ENCODE measurements around the gene RPTOR. TPM values are rescaled to one million over a fixed set of nuclear protein-coding genes. Genes with fewer than 3 reads are reported as not detected.

Gene RPTOR
- total RNA-seq, 3 donors from 2014 or later: 76.1 to 98.3 (median 89.5) TPM

GRCh38 chr17:80509311-80509710, 35.3 kb upstream of the RPTOR start:
- Mint-ChIP-seq H3K9me3 (no peaks in the 10 kb centered on the region), H3K4me3 (no peak overlapping the region), H3K4me1 (ENCODE audit: low read depth) (no peaks in the 10 kb centered on the region), H3K27me3 (ENCODE audit: low read depth) (peaks cover 15% of the 10 kb centered on the region), H3K36me3 (ENCODE audit: insufficient read depth) (no peaks in the 10 kb centered on the region)
- no peak for DNase-seq
- ATAC-seq: no peak

GRCh38 chr17:80510132-80510531, 34.5 kb upstream of the RPTOR start:
- no peaks in the 10 kb centered on the region for H3K36me3 Mint-ChIP-seq (ENCODE audit: insufficient read depth)
- ATAC-seq: no peak
- no peak overlapping the region for H3K4me3 Mint-ChIP-seq
- H3K4me1 Mint-ChIP-seq (ENCODE audit: low read depth): no peaks in the 10 kb centered on the region
- DNase-seq: no peak
- no peaks in the 10 kb centered on the region for H3K9me3 Mint-ChIP-seq
- H3K27me3 Mint-ChIP-seq (ENCODE audit: low read depth): peaks cover 14% of the 10 kb centered on the region

- DNase-seq: no peak
- Mint-ChIP-seq H3K9me3 (no peaks in the 10 kb centered on the region), H3K4me3 (no peak overlapping the region), H3K36me3 (ENCODE audit: insufficient read depth) (no peaks in the 10 kb centered on the region), H3K4me1 (ENCODE audit: low read depth) (no peaks in the 10 kb centered on the region), H3K27me3 (ENCODE audit: low read depth) (peaks cover 13% of the 10 kb centered on the region)
- no peak for ATAC-seq
Measured at GRCh38 chr17:80510772-80511171, 33.9 kb upstream of the RPTOR start.

GRCh38 chr17:80511222-80512180, 33.1 kb upstream of the RPTOR start:
- H3K4me3 Mint-ChIP-seq: no peak overlapping the region
- ATAC-seq (no peak), DNase-seq (no peak)

GRCh38 chr17:80512233-80512632, 32.4 kb upstream of the RPTOR start:
- H3K9me3 Mint-ChIP-seq: no peaks in the 10 kb centered on the region
- no peaks in the 10 kb centered on the region for H3K4me1 Mint-ChIP-seq (ENCODE audit: low read depth)
- no peak overlapping the region for H3K4me3 Mint-ChIP-seq
- no peak for DNase-seq
- no peaks in the 10 kb centered on the region for H3K36me3 Mint-ChIP-seq (ENCODE audit: insufficient read depth)
- peaks cover 8% of the 10 kb centered on the region for H3K27me3 Mint-ChIP-seq (ENCODE audit: low read depth)
- no peak for ATAC-seq

More at GRCh38 chr17:80511222-80512180, 33.1 kb upstream of the RPTOR start:
- H3K36me3 Mint-ChIP-seq (ENCODE audit: insufficient read depth): no peaks in the 10 kb centered on the region
- no peaks in the 10 kb centered on the region for H3K9me3 Mint-ChIP-seq
- no peaks in the 10 kb centered on the region for H3K4me1 Mint-ChIP-seq (ENCODE audit: low read depth)
- H3K27me3 Mint-ChIP-seq (ENCODE audit: low read depth): peaks cover 8% of the 10 kb centered on the region

GRCh38 chr17:80513201-80513600, 31.4 kb upstream of the RPTOR start:
- Mint-ChIP-seq H3K9me3 (no peaks in the 10 kb centered on the region), H3K4me3 (no peak overlapping the region), H3K36me3 (ENCODE audit: insufficient read depth) (no peaks in the 10 kb centered on the region), H3K27me3 (ENCODE audit: low read depth) (peaks cover 8% of the 10 kb centered on the region), H3K4me1 (ENCODE audit: low read depth) (no peaks in the 10 kb centered on the region)
- ATAC-seq (no peak), DNase-seq (no peak)

DNA sequence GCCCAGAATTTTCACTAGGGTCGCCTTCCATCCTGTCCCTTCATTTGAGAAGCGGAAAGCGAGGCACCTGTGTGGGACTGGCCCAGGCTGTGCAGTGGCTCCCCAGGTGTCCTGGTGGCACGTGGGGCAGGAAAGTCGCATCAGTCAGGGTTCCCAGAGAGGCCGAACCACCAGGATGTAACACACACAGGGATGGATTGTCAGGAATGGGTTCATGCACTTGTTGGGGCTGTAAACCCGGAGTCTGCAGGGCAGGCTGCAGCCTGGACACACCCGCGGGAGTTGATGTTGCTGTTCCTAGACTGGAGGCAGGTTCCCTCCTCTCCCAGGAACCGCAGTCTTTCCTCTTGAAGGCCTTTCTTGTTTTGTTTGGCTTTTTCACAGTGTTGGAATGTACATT, 30.7 kb upstream of the RPTOR start:
- Mint-ChIP-seq H3K9me3 (no peaks in the 10 kb centered on the region), H3K4me3 (no peak overlapping the region), H3K36me3 (ENCODE audit: insufficient read depth) (no peaks in the 10 kb centered on the region), H3K27me3 (ENCODE audit: low read depth) (peaks cover 8% of the 10 kb centered on the region), H3K4me1 (ENCODE audit: low read depth) (no peaks in the 10 kb centered on the region)
- ATAC-seq: no peak
- no peak for DNase-seq

DNA sequence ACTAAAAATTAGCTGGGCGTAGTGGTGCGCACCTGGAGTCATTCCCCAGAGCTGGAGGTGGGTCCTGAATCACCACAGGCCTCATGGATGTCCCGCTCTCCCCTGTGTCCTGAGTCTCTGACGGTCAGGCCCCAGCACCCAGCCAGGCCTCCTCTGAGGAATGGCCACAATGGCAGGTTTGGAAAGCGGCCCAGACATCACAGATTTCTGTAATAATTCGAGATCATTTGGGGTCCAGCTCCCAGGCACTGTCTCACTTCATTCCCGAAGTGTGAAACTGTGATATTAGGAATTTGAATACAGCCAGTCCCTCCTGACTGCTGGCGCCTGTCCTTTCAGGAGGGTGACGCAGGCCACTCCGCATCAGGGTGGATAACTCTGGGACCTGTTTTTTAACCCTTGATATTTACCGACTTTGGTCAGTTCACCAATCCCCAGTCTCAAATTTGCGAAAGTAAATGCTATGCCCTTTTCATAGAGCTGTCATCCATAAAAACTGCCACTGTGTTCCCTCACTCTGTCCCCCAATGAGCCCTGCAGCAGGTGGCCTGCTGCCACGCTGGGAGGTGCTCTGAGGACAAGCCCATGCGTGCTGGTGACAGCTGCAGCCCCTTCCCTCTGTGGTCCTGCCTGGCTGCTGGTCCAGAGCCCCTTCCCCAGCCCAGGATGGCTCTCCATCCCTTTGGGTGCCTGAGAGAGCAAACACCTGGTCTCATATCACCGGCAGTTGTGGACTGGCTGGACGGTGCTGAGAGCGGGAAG, 28.3 kb upstream of the RPTOR start:
- DNase-seq (no peak), ATAC-seq (no peak)
- Mint-ChIP-seq H3K4me1 (ENCODE audit: low read depth) (no peaks in the 10 kb centered on the region), H3K9me3 (no peaks in the 10 kb centered on the region), H3K4me3 (no peak overlapping the region), H3K27me3 (ENCODE audit: low read depth) (peaks cover 11% of the 10 kb centered on the region), H3K36me3 (ENCODE audit: insufficient read depth) (no peaks in the 10 kb centered on the region)

- ATAC-seq: no peak
- Mint-ChIP-seq H3K9me3 (no peaks in the 10 kb centered on the region), H3K4me1 (ENCODE audit: low read depth) (no peaks in the 10 kb centered on the region), H3K27me3 (ENCODE audit: low read depth) (peaks cover 11% of the 10 kb centered on the region), H3K36me3 (ENCODE audit: insufficient read depth) (no peaks in the 10 kb centered on the region), H3K4me3 (no peak overlapping the region)
- no peak for DNase-seq
Measured at GRCh38 chr17:80517641-80518040, 27.0 kb upstream of the RPTOR start.

- peaks cover 8% of the 10 kb centered on the region for H3K27me3 Mint-ChIP-seq (ENCODE audit: low read depth)
- no peaks in the 10 kb centered on the region for H3K9me3 Mint-ChIP-seq
- H3K36me3 Mint-ChIP-seq (ENCODE audit: insufficient read depth): no peaks in the 10 kb centered on the region
- H3K4me1 Mint-ChIP-seq (ENCODE audit: low read depth): no peaks in the 10 kb centered on the region
- no peak overlapping the region for H3K4me3 Mint-ChIP-seq
- no peak for DNase-seq
- no peak for ATAC-seq
Measured at GRCh38 chr17:80518392-80518791, 26.2 kb upstream of the RPTOR start.

DNA sequence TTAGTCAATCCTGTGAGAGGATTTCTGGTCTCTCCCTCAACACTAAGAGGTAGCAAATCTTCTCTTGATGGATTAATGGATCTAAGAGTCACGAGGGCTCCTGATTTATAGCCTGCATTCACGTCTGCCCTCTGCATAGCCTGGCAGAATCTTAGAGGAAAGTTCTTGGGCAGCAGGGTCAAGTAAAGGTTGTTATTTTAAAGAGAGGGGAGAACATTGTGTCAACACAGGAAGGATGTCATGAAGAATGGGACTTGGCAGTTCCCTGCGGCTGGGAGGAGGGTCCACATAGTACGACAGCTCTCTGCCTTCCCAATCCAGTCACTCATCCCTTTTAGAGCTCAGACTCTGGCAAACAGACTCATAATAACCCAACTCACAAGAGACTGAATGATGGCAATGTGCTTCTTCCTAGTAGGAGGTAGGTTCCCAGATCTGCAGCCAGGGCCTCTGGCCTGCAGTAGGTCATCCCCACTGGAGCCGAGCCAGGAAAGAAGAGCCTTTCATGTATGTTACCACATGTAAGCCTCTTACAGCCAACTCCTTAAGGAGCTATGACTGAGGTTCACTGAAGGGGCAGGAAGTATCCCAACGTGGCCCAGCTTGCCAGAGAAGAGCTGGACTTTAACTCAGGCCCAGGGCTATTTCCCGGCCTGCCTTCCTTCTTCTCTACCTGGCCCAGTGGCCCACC, 25.4 kb upstream of the RPTOR start:
- H3K27me3 Mint-ChIP-seq (ENCODE audit: low read depth): peaks cover 8% of the 10 kb centered on the region
- no peaks in the 10 kb centered on the region for H3K9me3 Mint-ChIP-seq
- no peak overlapping the region for H3K4me3 Mint-ChIP-seq
- DNase-seq (no peak), ATAC-seq (no peak)
- no peaks in the 10 kb centered on the region for H3K4me1 Mint-ChIP-seq (ENCODE audit: low read depth)
- H3K36me3 Mint-ChIP-seq (ENCODE audit: insufficient read depth): no peaks in the 10 kb centered on the region

GRCh38 chr17:80520810-80521455, 23.7 kb upstream of the RPTOR start:
- ATAC-seq (no peak), DNase-seq (no peak)
- Mint-ChIP-seq H3K9me3 (no peaks in the 10 kb centered on the region), H3K4me1 (ENCODE audit: low read depth) (no peaks in the 10 kb centered on the region), H3K36me3 (ENCODE audit: insufficient read depth) (no peaks in the 10 kb centered on the region), H3K27me3 (ENCODE audit: low read depth) (peaks cover 6% of the 10 kb centered on the region), H3K4me3 (no peak overlapping the region)

DNA sequence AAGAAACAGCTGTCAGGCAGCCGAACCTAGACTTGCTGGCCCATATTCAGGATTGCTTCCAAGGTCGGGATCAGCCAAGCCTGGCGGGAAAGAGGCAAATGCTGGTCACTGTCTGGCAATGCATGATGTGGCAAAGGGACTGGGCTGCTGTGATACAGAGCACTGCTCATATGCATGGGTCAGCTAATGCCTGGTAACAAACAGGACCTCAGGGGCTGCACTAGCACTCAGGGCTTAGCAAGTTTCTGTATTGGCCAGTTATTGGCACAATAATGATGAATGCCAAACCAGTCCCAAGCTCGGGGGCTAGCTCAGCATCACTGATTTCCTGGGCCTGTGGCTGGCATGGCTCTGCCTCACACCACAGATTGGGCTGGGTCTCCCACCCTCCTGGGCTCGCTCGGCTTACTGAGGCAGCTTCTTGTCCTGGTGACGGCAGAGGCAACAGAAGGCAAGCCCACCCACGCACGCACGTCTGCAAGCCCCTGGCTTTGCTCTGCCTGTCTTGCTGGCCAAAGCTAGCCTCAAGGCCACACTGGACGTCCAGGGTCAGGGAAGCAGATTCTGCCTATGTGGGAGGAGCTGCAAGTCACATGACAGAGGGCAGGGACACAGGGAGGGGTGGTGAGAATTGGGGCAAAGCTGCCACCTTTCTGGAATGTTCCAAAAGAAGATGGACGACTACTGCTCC, 21.4 kb upstream of the RPTOR start:
- no peaks in the 10 kb centered on the region for H3K9me3 Mint-ChIP-seq
- H3K36me3 Mint-ChIP-seq (ENCODE audit: insufficient read depth): no peaks in the 10 kb centered on the region
- ATAC-seq (no peak), DNase-seq (no peak)
- no peak overlapping the region for H3K4me3 Mint-ChIP-seq
- peaks cover 23% of the 10 kb centered on the region for H3K27me3 Mint-ChIP-seq (ENCODE audit: low read depth)
- no peaks in the 10 kb centered on the region for H3K4me1 Mint-ChIP-seq (ENCODE audit: low read depth)

Data from activated T-cell treated with anti-CD3 and anti-CD28 coated beads, Interleukin-2, amount 50 U/mL, for 4 hours (primary cell).